Cerebellar cortex (tissue), 1 donor: Measurements from ENCODE around the gene ZFHX3.
A peak's percentile ranks its signal among the peaks of the same experiment; 100 is the strongest.

Source experiments
- DNase-seq: peaks from one replicate; pipeline ENCODE4 v3.0.0-alpha.2; 2015; ENCODE audit warnings: low spot score

ZFHX3 gene

GRCh38 chr16:73037845-73038570 lies 9.9 kb downstream of the ZFHX3 start:
- no peak for DNase-seq

- no peak for DNase-seq
These were observed 10.6 kb downstream of the ZFHX3 start for GRCh38 chr16:73037331-73037745.

GRCh38 chr16:73036074-73036826 lies 11.7 kb downstream of the ZFHX3 start:
- DNase-seq, result peak; percentile 71

- DNase-seq, result no peak
These were observed 13.6 kb downstream of the ZFHX3 start for GRCh38 chr16:73034374-73034773.

- no peak for DNase-seq
These were observed 14.5 kb downstream of the ZFHX3 start for GRCh38 chr16:73033271-73033998.

- no peak for DNase-seq
These were observed 15.2 kb downstream of the ZFHX3 start for GRCh38 chr16:73032541-73033270.

GRCh38 chr16:73031984-73032383 lies 15.9 kb downstream of the ZFHX3 start:
- DNase-seq, result no peak

- no peak for DNase-seq
These were observed 16.6 kb downstream of the ZFHX3 start for GRCh38 chr16:73031155-73031866.

GRCh38 chr16:73028721-73029361 lies 19.1 kb downstream of the ZFHX3 start:
- no peak for DNase-seq

- no peak for DNase-seq
These were observed 19.7 kb downstream of the ZFHX3 start for GRCh38 chr16:73028263-73028662.

- DNase-seq, result no peak
These were observed 20.2 kb downstream of the ZFHX3 start for GRCh38 chr16:73027685-73028111.

- no peak for DNase-seq
These were observed 20.9 kb downstream of the ZFHX3 start for GRCh38 chr16:73026754-73027684.

- DNase-seq, result no peak
These were observed 22.1 kb downstream of the ZFHX3 start for GRCh38 chr16:73025856-73026210.

GRCh38 chr16:73025151-73025855 lies 22.6 kb downstream of the ZFHX3 start:
- DNase-seq, result no peak

GRCh38 chr16:73024571-73025105 lies 23.3 kb downstream of the ZFHX3 start:
- no peak for DNase-seq

GRCh38 chr16:73023752-73024570 lies 24.0 kb downstream of the ZFHX3 start:
- DNase-seq, result no peak

GRCh38 chr16:73023320-73023719 lies 24.6 kb downstream of the ZFHX3 start:
- no peak for DNase-seq

GRCh38 chr16:73022534-73022933 lies 25.4 kb downstream of the ZFHX3 start:
- no peak for DNase-seq
